ENCODE measurements around the gene TCF4.

TCF4 gene

DNA sequence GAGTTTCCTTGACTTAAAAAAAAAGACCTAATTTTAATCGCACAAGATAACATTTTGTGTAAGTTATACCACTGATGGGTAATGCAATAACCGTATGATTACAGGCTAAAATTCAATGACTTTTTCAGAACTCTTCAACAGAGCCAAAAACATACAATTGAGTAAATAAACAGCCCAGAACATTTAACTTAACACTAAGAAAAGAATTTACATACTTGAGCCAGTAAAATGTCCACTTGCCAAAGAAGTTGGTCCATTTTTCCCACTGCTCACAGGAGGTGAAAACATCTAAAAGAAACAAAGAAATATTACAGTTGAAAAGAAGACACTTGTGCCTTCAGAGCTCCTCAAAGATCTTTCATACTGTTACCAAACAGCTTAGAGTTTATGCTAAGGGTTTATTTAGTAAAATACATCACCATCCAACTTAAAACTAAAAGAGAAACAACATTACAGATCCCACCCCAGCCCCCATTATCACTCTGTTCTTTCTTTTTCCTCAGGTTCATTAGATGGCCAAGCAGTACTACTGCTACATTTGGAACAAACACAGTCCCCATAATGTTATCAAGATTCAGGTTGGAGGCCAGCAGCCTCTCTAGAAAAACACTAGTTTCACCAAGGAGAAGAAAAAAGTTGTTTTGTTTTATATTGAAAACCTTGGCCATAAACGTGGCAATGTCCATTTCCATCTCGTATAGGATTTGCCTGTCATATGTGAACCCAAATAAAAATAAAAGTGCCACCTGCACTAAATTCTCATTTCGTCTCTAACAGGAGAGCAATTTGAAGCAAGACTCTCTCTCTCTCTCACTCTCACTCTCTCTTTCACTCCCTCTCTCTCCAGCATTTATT lies 2.7 kb downstream of the TCF4 start:
- DNase-seq, result no peak

DNA sequence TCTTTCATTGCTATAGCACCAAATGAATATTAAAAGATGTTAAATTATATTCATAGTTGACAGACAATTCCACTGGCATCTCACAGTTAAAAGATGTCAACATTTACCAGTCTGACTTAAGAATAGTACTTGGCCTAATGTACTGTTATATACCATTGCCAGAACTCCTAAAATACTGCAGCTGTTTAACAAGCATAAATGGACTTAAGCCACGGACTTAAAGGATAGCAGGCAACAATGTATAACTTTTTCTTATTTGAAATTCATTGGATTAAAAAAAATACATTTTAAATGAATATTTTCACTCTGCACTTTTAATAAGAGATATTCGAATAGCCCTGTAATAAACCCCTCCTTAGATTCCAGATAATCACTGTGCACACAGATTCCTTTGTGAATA lies 3.8 kb downstream of the TCF4 start:
- no peak for DNase-seq

DNA sequence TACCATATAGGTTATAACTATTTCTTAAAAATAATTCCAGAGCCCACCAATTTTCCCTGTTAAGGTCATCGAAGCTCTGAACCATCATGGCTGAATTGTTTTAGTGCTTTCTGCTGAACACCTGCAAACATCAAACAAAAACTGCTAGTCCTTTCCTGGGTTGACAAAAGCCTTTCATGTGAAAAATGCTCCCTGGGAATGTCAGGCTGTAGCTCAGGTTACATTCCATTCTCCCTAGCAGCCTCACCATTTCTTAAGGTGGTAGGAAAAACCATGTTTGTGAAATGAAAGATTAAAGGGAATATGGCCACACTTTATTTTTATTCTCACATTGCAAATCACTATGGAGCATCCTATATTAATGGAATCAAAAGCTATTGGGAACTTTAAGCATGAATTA lies 5.7 kb downstream of the TCF4 start:
- no peak for DNase-seq

DNA sequence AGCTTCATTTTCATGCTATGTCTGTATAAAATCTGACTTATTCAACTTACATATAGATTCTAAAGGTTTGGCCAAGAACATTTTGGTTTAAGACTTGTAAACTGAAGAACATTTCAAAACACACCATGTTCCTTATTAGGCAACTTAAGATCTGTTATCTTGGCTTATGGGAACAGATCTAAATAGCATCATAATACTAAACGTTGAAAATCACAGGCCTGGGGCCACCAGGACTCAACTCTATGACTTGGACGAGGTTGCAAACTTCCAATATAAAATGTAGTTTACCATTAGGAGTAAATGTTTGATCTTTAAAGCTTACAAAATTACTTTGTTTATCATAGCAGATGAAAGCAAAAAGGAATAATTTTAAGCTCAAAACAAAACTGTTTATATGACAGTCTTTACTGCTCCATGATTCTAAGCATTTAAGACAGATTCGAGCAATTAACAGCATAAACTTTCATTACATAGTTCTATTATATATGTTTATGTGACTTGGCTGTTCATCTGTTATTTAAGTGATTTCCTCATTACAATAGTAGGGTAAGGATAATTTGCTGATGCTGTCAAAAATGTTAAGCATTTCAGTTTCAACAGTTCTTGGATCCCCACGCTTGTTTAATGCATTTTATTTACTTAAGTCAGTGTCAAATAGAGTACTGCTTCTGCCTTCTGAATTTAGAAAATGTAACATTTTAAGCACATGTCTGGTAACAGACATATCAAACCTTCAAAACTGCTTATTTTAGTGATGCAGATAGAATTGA lies 8.3 kb downstream of the TCF4 start:
- no peak for DNase-seq

DNA sequence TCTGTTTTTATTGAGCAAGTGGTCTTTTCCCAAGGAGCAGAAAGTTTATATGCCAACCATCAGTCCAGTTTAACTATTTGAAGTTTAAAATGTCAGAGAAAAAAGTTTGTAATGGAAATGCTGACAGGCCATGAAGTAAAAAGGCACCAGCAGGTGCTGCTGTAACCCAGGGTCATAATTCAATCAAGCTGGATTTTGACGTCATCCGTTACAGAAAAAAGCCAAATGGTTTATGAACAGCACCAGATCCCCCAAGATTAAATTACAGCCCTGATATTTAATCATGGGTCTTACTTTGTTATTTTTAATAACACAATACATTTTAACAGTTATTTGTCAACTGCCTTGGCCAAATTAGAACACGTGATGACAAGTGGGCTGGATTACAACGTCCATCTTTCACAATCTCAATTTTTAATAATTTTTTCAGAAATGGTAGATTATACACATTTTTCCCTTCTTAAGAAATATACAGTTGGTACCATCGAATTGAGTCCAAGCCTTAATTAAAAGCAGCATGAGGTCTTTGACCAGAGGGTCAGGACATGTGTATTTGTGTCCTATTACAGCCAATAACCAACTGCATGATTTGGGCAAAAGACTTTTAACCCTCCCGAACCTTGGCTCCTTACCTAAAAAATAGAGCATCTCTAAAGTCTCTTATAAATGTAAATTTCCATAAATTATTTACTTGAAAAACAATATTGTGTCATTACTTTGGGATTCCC lies 10.0 kb downstream of the TCF4 start:
- no peak for DNase-seq

DNA sequence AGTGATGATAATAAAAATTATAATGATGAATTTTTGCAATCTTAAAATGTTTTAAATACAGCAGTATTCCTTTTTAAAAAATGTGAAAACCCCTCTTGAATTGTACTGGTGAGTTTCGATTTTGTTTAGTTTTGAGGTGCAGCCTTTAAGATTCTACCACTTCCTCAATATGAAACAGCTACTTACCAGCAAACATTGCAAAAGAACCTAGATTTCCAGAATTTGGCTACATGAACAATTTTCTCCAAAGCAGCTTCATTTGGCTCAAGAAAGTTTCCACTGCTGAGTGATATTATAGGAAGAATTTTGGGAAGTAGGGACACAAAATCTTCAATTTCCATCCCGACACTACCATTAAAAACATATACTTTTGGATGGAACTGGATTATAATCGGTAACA lies 12.0 kb downstream of the TCF4 start:
- no peak for DNase-seq

DNA sequence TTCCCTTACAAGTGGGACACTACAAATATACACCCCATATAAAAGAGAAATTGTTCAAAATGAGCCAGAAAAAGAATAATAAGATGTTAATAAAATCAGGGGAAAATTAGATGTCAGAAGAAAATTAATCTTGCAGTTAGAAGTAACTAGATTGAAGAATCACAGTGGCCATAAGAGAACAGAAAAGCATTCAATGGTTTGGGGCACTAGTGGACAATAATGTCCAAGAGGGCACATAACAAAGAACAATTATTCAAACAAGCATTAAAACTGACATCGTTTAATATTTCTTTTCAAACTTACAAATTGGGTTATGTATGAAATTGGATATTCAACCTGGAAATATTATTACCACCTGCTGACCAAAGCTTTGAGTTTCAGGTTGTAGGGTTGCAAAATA lies 12.9 kb downstream of the TCF4 start:
- DNase-seq, result no peak

DNA sequence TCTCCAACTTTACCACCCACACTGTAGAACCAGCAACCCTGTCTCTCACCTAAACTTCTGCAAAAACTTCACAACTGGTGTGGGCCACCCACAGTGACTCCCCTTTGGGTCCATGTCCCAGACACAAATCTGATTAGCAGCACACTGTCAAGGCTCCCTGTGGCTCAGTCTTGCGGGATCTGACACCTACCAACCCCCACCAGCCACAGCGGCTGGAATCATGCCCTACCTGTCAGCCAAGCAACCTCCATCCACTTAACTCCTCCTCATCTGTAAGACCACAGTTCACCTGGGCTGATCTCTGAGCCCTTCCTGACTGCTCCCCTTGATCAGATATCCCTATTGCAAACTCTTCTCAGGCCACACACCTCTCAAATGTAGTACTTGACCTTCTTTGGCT lies 14.6 kb downstream of the TCF4 start:
- DNase-seq, result no peak

DNA sequence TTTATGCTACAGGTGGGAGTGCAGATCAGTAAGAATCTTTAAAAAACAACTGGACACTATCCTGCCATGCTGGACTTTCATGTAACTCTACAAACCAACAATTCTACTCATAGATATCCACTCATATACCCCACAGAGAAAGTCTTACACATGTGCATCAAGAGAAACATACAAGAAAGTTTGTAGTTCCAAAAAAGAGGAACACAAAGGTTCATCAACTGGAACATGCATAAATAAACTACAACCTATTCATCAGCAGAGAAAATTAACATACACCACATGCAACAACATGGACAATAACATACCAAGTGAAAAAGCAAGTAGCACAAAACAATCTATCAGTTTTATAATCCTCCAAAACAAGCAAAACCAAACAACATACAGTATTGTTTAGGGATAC lies 17.0 kb downstream of the TCF4 start:
- no peak for DNase-seq

DNA sequence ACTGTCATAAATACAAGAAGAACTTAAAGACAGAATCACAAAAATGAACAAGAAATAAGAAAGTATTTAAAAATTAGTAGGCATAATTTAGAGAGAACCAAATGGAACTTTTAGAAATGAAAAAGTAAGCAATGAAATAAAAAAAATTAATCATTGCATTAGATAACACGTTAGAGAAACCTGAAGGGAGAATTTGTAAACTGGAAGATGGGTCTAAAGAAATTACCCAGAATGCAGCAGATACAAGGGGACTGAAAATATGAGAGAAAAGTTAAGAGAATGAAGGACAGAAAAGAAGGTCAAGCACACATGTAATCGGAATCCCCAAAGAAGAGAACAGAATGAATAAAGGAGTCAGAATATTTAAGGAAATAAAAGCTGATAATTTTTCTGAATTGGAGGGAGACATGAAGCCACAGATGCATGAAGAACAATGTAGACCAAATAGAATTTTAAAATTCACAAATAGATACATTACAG lies 21.5 kb downstream of the TCF4 start:
- DNase-seq, result no peak

DNA sequence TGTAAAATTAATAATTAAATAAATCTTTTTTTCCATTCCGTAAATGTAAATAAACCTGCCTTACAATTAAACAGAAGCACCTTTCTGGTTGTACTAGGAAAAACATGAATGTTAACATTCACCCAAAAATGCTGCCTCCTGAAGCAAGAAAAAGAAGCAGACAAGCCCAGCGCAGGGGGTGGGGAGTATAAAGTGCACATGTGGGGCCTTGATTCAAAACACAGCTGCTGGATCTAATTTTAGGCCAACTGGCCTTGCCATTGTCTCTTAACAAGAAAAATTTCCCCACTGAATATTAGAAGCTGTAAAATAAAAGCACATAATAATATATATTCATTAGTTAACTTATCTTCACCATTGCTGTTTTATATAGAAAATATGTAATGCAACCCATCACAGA lies 28.3 kb downstream of the TCF4 start:
- no peak for DNase-seq

DNA sequence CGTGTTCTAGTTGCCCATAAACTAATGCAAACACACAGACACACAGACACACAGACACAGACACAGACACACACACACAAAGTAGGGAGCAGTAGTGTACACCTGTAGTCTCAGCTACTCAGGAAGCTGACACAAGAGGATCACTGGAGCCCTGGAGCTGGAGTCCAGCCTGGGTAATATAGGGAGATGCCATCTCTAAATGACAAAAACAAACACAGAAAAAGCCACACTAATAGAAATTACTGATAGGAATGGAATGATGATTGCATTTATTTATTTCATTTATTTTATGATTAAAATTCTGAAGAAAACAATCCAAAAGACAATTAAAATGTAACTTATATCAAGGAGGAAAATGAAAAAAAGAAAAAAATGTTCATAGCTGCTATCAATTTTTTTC lies 30.8 kb downstream of the TCF4 start:
- DNase-seq, result no peak

DNA sequence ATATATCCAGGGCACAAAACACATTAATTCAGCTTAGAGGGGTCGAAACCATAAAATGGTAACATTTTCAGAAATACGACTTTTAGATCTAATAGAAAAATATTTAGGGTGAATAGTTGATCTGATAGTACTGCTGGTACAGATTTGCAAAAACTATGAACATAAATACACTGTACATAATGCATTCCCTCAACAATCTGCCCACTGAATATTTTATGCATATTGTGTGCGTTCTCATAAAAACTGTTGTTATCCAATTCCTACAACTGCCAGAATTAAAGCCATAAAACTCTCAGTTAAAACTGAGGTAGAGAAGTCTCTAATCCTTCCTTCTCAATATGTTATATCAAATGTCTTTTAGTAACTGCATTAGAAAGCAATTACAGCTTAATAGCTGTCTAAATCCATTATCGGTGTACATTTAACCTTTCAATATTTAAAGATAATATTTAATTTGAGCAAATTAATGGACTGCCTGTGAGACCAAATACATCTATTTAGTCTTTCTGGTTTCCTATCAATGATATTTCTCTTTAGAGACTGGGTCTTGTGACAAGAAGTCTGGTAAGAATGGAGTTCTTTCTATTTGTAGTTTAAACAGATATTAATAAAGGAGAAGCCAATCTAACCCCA lies 32.5 kb downstream of the TCF4 start:
- DNase-seq, result no peak

DNA sequence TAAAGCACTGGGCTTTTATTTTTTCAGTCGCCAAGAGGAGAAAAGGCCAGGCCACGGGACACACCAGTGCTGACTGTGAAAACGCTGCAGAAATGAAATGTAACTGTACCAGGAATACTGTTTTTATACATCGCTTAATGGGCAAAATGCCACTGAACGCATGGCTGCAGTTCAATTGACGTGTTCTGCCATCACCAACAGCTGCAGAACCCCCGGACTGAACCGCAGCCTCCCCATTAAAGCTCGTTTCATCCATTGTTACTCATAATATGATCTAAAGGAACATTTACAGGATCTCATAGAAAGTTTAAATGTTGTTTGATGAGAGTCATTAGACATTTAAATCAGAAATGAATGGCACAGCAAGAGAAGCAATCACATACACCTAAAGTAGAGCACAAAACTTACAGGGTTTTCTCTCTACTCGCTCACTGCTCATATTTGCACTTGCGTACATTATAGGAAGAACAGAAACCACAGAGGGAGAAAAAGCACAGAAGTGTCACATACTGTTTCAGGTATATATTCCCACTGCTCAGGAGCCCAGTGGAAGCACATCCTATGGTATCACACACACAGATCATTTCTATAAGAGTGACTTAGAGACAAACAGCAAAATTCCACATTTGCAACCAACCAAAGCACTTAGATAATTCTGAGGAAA lies 35.3 kb downstream of the TCF4 start:
- no peak for DNase-seq

DNA sequence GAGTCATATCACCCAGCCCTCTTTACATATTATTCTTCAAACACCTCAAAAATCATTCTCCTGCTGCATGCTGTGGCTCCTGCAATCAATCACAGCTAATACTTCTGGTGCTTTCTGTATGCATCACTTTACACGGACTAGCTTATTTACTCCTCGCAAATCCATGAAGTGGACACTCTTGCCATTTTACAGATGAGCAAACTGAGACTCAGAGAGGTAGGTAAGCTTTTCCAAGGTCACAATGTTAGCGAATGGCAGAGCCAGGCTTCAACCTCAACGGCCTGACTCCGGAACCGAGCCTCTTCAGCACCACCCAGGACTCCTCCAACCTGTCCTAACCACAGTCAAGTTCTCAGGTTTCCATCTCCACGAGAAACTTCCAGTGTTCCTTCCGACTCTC lies 36.8 kb downstream of the TCF4 start:
- no peak for DNase-seq

DNA sequence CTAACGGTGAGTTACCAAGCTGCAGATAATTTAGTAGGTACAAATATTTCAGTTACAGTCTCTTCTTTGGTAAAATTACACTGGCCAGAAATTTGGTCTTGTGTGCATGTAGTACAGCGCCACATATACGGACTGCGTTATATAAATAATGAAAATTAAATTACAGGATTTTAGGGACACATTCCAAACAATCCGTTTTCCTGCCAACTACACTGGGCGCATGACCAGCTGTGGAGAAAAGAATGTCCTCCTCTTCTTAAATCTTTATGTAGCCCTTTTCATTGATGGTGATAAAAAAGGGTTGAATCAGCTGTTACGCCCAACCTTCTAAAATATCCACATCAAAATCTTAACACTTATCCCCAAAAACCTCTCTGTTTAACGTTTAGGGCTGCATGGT lies 37.5 kb downstream of the TCF4 start:
- no peak for DNase-seq

DNA sequence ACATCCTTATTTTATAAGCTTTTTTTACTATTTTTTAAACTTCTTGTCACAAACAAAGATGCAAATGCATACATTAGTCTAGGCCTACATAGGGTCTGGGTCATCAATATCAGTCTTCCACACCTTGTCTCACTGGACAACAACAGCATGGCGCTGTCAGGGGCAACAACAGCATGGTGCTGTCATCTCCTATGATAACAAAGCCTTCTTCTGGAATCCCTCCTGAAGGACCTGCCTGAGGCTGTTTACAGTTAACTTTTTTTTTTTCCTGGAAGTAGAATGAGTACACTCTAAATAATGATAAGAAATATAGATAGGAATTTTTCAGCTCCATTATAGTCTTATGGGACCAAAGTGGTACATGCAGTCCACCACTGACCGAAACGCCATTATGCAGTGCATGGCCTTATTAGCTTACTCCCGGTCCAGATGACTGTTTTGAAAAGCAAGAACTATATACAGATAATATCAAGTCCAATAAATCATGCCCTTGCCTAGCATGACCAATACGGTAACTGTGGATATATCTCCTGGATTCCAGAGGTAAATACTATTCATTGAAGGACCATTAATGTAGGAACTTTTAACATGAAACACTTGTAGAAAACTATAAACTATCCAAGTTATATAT lies 38.4 kb downstream of the TCF4 start:
- no peak for DNase-seq

DNA sequence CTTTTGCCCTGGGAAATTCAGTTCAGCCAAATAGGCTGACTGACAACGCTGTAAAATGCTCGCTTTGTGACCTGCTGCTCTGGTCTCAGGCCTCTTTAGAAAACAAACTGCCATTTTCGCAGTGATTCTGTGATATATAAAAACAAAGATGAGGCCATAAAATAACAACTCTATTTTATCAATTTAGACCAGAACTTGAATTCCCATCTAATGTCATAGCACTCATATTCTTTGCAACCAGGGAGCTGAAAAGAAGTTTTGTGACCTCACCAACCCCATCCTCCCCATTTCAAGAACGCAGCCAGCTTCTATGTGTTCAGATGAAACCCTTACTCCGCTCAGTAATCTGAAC lies 40.3 kb downstream of the TCF4 start:
- DNase-seq, result no peak

DNA sequence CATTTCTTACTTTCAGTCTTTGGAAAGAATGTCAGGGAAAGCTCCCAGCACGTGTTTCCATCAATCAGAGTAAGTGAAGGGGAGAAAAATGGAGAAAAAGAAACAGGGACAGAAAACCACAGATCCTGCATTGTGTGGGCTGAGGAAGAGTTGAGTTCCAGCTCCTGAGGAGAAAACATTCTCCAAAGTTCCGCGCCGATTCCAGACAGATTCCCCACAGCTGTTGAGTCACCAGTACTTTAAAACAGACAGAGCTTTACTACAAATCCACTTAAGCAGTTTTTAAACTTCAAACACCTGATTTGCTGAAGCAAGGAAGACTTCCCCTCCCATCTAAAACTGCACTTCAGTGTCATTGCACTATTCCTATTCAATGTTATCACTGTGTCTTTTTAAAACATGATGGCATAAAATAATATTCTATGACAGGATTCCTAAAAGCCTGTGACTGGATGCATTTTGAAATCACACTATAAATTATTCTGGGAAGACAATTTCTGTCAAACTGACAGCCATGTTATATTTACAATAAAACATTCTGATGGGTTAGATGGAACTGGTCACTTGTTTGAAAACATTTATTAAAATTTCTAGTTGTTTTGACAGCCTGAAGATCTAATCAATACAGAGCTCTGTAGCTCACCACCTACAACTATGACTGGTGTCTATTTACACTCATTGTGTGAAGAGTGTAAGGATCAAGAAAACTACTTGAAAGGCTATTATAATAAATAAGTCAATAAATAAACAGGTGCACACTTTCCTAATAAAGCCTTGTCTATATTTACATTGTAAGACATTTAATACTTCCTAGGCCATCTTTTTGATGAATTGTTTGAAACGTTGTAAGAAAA lies 40.9 kb downstream of the TCF4 start:
- DNase-seq, result no peak

DNA sequence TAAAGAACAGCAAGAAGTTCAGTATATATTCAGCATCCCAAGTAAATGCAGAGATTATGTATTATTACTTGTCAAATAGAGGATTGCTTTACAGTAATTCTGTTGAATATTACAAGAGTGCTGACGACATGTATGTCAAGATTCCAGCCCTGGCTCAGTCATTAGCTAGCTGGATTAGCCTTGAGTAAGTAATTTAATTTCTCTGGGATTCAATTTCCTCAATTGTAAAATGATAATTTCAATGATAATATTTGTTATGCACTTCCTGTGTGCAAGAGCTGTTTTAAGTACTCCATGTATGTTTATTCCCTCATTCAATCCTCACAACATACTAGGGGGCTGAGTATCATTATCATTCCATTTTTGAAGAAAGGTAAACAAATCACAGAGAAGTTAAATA lies 44.0 kb downstream of the TCF4 start:
- no peak for DNase-seq

DNA sequence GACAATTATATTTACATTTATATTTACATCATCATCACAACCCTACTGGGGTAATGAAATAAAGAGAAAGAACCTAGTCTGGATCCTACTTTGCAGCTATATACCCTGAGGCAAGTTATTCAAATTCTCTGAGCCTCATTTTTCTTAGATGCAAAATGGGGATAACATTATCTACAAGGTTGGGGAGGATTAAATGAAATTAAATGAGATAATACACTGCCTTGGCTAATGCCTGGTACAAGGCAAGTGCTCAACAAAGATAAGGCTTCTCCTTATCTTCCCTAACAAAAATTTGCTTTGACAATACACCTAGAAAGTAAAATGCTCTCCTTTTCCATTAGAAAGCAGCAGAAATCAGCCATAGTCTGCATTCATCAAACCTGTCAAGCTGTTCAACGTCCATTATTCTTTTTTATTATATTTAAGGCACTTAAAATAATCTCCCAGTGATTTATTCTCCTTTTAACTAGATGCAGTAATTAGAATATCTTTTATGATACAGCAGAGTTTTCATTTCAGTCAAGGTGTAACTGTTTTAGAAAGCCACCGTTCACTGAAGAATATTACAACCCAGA lies 44.8 kb downstream of the TCF4 start:
- no peak for DNase-seq
